ENCODE data around the gene ADORA1.

DNA sequence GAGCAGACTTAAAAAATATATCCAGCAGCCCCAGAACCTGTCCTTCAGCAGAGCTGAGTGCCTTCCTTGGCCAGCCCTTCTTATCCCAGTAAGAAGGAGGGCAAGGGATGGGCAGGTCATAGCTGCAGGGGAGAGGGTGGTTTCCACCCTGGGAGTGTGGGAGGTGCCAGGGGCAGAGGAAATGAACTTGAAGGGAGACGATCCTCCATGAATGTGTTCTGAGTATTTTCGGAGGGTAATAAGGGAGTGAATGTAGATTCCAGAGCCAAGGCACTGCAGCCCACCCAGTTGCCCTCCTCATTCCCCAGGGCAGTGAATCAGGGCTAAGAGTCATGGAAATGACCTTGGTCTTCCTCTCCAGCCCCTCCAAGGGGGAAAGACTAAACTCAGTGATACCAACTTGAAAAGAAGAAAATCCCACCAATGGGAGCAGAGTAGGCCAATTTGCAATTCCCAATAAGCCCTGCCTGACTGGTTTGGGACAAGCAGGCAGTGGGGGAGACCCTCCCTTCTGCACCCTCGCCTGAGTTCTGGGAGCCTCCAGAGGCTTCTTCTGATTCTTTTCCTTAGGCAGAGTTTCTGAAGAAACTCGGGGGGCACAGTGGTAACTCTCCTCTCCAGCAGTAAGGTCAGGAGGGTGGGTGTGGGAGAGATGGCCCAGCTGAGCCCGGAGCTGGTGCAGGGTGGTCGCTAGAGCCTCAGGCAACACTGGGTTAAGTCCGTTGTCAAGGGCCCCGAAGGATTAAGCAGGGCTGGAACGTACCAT is 45.9 kb upstream of the ADORA1 start:
- TF ChIP-seq, protein P1, sequence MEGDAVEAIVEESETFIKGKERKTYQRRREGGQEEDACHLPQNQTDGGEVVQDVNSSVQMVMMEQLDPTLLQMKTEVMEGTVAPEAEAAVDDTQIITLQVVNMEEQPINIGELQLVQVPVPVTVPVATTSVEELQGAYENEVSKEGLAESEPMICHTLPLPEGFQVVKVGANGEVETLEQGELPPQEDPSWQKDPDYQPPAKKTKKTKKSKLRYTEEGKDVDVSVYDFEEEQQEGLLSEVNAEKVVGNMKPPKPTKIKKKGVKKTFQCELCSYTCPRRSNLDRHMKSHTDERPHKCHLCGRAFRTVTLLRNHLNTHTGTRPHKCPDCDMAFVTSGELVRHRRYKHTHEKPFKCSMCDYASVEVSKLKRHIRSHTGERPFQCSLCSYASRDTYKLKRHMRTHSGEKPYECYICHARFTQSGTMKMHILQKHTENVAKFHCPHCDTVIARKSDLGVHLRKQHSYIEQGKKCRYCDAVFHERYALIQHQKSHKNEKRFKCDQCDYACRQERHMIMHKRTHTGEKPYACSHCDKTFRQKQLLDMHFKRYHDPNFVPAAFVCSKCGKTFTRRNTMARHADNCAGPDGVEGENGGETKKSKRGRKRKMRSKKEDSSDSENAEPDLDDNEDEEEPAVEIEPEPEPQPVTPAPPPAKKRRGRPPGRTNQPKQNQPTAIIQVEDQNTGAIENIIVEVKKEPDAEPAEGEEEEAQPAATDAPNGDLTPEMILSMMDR (IDR thresholded peaks at IDR 0.05), result no peak
- no peak for TF ChIP-seq EZH2 (IDR thresholded peaks at IDR 0.05; ENCODE audit: borderline replicate concordance, insufficient read depth, low read depth, low read length, poor library complexity, severe bottlenecking)

All from B cell (primary cell).